Activated CD4-positive, CD25-positive, alpha-beta regulatory T cell treated with anti-CD3 and anti-CD28 coated beads, Interleukin-2, amount 50 U/mL, for 72 hours (primary cell): ENCODE measurements around the gene CACNG6.

ENCODE experiments used
- DNase-seq: peaks from one replicate; pipeline ENCODE4 v3.0.0; 2021

Gene CACNG6

DNA sequence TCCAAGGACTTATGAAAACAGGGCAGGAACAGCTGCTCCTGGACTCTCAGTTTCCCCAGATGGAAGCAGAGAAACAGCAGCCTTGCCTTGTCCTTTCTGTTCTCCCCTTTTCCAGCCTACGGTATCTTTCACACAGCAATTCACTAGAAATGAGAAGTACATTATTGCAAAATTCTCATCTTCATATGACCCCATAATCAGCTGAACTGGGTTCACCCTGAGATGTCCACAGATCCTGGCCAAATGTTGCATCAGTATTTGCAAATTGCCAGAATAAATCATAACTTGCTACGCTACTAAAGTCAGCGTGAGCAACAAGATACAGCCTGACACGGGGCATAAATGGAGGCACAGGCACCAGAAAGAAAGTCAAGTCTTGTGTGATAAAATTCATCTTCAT, 56.2 kb downstream of the CACNG6 start:
- no peak for DNase-seq
